IMR-90 (cell line): ENCODE data around the gene ITGB1BP1. TPM values are rescaled to one million over a fixed set of nuclear protein-coding genes. Genes with fewer than 3 reads are reported as not detected.

Experiments used
- ATAC-seq: fragments of 200-7000 bp; cut with Tn5 transposase; 2 replicates; pipeline ENCODE4 v1.9.1; 2020; ENCODE audit warnings: low read depth, mild to moderate bottlenecking, moderate library complexity
- BruUV-seq: library from RNA; stranded (reverse); fragments of 400-500 nt; replicated peaks from 2 replicates; lab custom pipeline; 2021; lab: Mats Ljungman, UMichigan
- CTCF ChIA-PET: fragments of 300-600 bp; formaldehyde crosslinking; extraction: SDS; loops from one replicate; lab custom pipeline; 2021; ENCODE audit warnings: antibody characterized with exemption; lab: Yijun Ruan, JAX
- POLR2A ChIA-PET: fragments of 300-600 bp; sonication (Branson Sonifier 250); formaldehyde crosslinking; loops from one replicate; lab custom pipeline; 2022; ENCODE audit warnings: antibody characterized with exemption; ENCODE audit not compliant: unreplicated experiment; lab: Charles Lee
- DNase-seq: peaks from one replicate; pipeline ENCODE4 v3.0.0; 2013
- H2AFZ ChIP-seq: replicated peaks from 2 replicates; pipeline ENCODE3; 2013; ENCODE audit warnings: low read length, mild to moderate bottlenecking; ENCODE audit not compliant: poor library complexity
- H2AK5ac ChIP-seq: 2 replicates; pipeline ENCODE4 v1.6.1; 2013; ENCODE audit warnings: low read depth, low read length, inconsistent platforms
- H2AK9ac ChIP-seq: replicated peaks from 2 replicates; pipeline ENCODE3; 2013; ENCODE audit warnings: mild to moderate bottlenecking, low read depth, low read length, moderate library complexity; ENCODE audit not compliant: poor library complexity
- H2BK120ac ChIP-seq: 2 replicates; pipeline ENCODE4 v1.6.1; 2013; ENCODE audit warnings: low read depth, low read length, inconsistent platforms
- H2BK15ac ChIP-seq: 3 replicates; pipeline ENCODE4 v1.6.1; 2013; ENCODE audit warnings: low read depth, low read length, inconsistent platforms
- H2BK20ac ChIP-seq: 2 replicates; pipeline ENCODE4 v1.6.1; 2013; ENCODE audit warnings: low read depth, mild to moderate bottlenecking, inconsistent platforms, low read length, moderate library complexity
- H2BK5ac ChIP-seq: 2 replicates; pipeline ENCODE4 v1.6.1; 2013; ENCODE audit warnings: mild to moderate bottlenecking, low read depth, low read length, inconsistent platforms; ENCODE audit not compliant: poor library complexity, severe bottlenecking
- H3K14ac ChIP-seq: replicated peaks from 2 replicates; pipeline ENCODE4 v1.6.1; 2013; ENCODE audit warnings: low read depth, low read length, inconsistent platforms
- H3K18ac ChIP-seq: 2 replicates; pipeline ENCODE4 v1.6.1; 2013; ENCODE audit warnings: low read depth, low read length, control low read depth
- H3K23ac ChIP-seq: 2 replicates; pipeline ENCODE4 v1.6.1; 2013; ENCODE audit warnings: low read depth, low read length, inconsistent platforms
- H3K27ac ChIP-seq: 2 replicates; pipeline ENCODE4 v1.5.1; 2013; ENCODE audit warnings: mild to moderate bottlenecking, control low read depth, low read length; ENCODE audit not compliant: insufficient read depth
- H3K27me3 ChIP-seq: 2 replicates; pipeline ENCODE4 v1.6.1; 2013; ENCODE audit warnings: low read length; ENCODE audit not compliant: control insufficient read depth, insufficient read depth
- H3K36me3 ChIP-seq: 2 replicates; pipeline ENCODE4 v1.6.1; 2013; ENCODE audit warnings: low read length, mixed read lengths; ENCODE audit not compliant: control insufficient read depth, insufficient read depth
- H3K4ac ChIP-seq: 2 replicates; pipeline ENCODE4 v1.6.1; 2013; ENCODE audit warnings: low read depth, low read length, inconsistent platforms
- H3K4me1 ChIP-seq: 2 replicates; pipeline ENCODE4 v1.6.1; 2013; ENCODE audit warnings: low read length, mixed read lengths; ENCODE audit not compliant: control insufficient read depth, insufficient read depth
- H3K4me2 ChIP-seq: 2 replicates; pipeline ENCODE4 v1.6.1; 2013; ENCODE audit warnings: low read depth, mild to moderate bottlenecking, control low read depth, low read length, moderate library complexity
- H3K4me3 ChIP-seq: 2 replicates; pipeline ENCODE4 v1.5.1; 2013; ENCODE audit warnings: low read depth, mild to moderate bottlenecking, control low read depth, low read length, moderate library complexity; ENCODE audit not compliant: insufficient read depth
- H3K56ac ChIP-seq: 2 replicates; pipeline ENCODE4 v1.6.1; 2013; ENCODE audit warnings: low read length, inconsistent platforms; ENCODE audit not compliant: insufficient read depth; ENCODE audit errors: extremely low read depth
- H3K79me1 ChIP-seq, 2 experiments: 2 replicates each; pipeline ENCODE4 v1.6.1; 2013; ENCODE audit warnings: low read length in 2 of 2, inconsistent platforms in 1 of 2, low read depth in 1 of 2
- H3K9ac ChIP-seq: 2 replicates; pipeline ENCODE4 v1.6.1; 2013; ENCODE audit warnings: low read depth, low read length, control low read depth
- H3K9me1 ChIP-seq: 2 replicates; pipeline ENCODE4 v1.6.1; 2013; ENCODE audit warnings: low read length, inconsistent platforms; ENCODE audit not compliant: insufficient read depth
- H3K9me3 ChIP-seq: 2 replicates; pipeline ENCODE4 v1.6.1; 2013; ENCODE audit warnings: low read length; ENCODE audit not compliant: control insufficient read depth, insufficient read depth
- H4K20me1 ChIP-seq: 2 replicates; pipeline ENCODE4 v1.6.1; 2013; ENCODE audit warnings: low read length, inconsistent platforms; ENCODE audit not compliant: insufficient read depth
- H4K5ac ChIP-seq: 2 replicates; pipeline ENCODE4 v1.6.1; 2013; ENCODE audit warnings: mild to moderate bottlenecking, low read depth, low read length, control low read depth
- H4K8ac ChIP-seq, 2 experiments: 2 replicates each; pipeline ENCODE4 v1.6.1; 2013; ENCODE audit warnings: low read depth in 2 of 2, low read length in 2 of 2, control low read depth in 1 of 2, inconsistent platforms in 1 of 2
- H4K91ac ChIP-seq: 2 replicates; pipeline ENCODE4 v1.6.1; 2013; ENCODE audit warnings: low read depth, low read length, inconsistent platforms; ENCODE audit not compliant: insufficient read depth
- BHLHE40 ChIP-seq: fragments of 150-350 bp; IDR thresholded peaks from 2 replicates; pipeline ENCODE4 v1.6.1; 2016; ENCODE audit warnings: mild to moderate bottlenecking, low read depth, low read length
- CEBPB ChIP-seq: IDR thresholded peaks from 2 replicates; pipeline ENCODE4 v1.6.1; 2012; ENCODE audit warnings: low read depth, low read length, improper control_type of control experiment
- CHD1 ChIP-seq: IDR thresholded peaks from 2 replicates; pipeline ENCODE4 v1.6.1; 2012; ENCODE audit warnings: low read depth, low read length, improper control_type of control experiment
- FOS ChIP-seq: fragments of 150-350 bp; IDR thresholded peaks from 2 replicates; pipeline ENCODE4 v1.6.1; 2016; ENCODE audit warnings: low read depth, low read length
- MAFK ChIP-seq: IDR thresholded peaks from 2 replicates; pipeline ENCODE4 v1.6.1; 2012; ENCODE audit warnings: low read depth, low read length, improper control_type of control experiment
- MAZ ChIP-seq: IDR thresholded peaks from 2 replicates; pipeline ENCODE4 v1.6.1; 2012; ENCODE audit warnings: low read depth, mild to moderate bottlenecking, low read length, improper control_type of control experiment, moderate library complexity, borderline replicate concordance
- MXI1 ChIP-seq: IDR thresholded peaks from 2 replicates; pipeline ENCODE4 v1.6.1; 2012; ENCODE audit warnings: low read depth, mild to moderate bottlenecking, low read length, moderate library complexity, borderline replicate concordance
- NFE2L2 ChIP-seq: fragments of 150-350 bp; IDR thresholded peaks from 2 replicates; pipeline ENCODE4 v1.6.1; 2016; ENCODE audit warnings: low read depth, mild to moderate bottlenecking, low read length
- POLR2A ChIP-seq: IDR thresholded peaks from 2 replicates; pipeline ENCODE4 v1.6.1; 2012; ENCODE audit warnings: mild to moderate bottlenecking, low read depth, low read length
- RAD21 ChIP-seq: IDR thresholded peaks from 2 replicates; pipeline ENCODE4 v1.6.1; 2012; ENCODE audit warnings: low read length, improper control_type of control experiment
- RCOR1 ChIP-seq: IDR thresholded peaks from 2 replicates; pipeline ENCODE4 v1.6.1; 2012; ENCODE audit warnings: mild to moderate bottlenecking, low read length, improper control_type of control experiment; ENCODE audit not compliant: insufficient replicate concordance
- RFX5 ChIP-seq: IDR thresholded peaks from 2 replicates; pipeline ENCODE4 v1.8.0; 2012; ENCODE audit warnings: low read depth, mild to moderate bottlenecking, low read length, moderate library complexity
- SMC3 ChIP-seq: fragments of 150-350 bp; IDR thresholded peaks from 2 replicates; pipeline ENCODE4 v1.6.1; 2016; ENCODE audit warnings: low read depth, mild to moderate bottlenecking, antibody characterized with exemption, low read length, moderate library complexity
- WGBS, 2 experiments: methylation state at CpG; one replicate each; pipeline versions ENCODE4 v1.1.5 to v1.1.7; 2013; ENCODE audit warnings: missing lambda C conversion rate in 2 of 2; ENCODE audit not compliant: insufficient read length in 1 of 2; ENCODE audit errors: extremely low coverage in 2 of 2; 5-methylcytosine and 5-hydroxymethylcytosine counted together
- dilution Hi-C: fragments of 300-500 bp; cut with HindIII; formaldehyde crosslinking; loops from one replicate; pipeline ENCODE4 v1.14.3; 2018; ENCODE audit warnings: low sequenced_read_pairs; ENCODE audit not compliant: unreplicated experiment
- in situ Hi-C: fragments of 300-500 bp; cut with MboI; formaldehyde crosslinking; loops from 3 replicates; pipeline ENCODE4 v1.14.3; 2019; ENCODE audit warnings: low sequenced_read_pairs, inconsistent platforms, mixed read lengths
- intact Hi-C: fragments of 100-400 bp; cut with micrococcal nuclease; formaldehyde crosslinking; loops from 2 replicates; pipeline ENCODE4 v1.10.0; 2022
- polyA plus RNA-seq, 3 experiments: library from polyadenylated mRNA; depleted of rRNA; stranded (reverse); fragments of >200 nt; gene quantifications; 2 replicates each; pipeline ENCODE4 v1.2.3, GENCODE V29; 2012; ENCODE audit warnings: low replicate concordance in 1 of 3
- total RNA-seq: library from RNA; depleted of rRNA; stranded (reverse); fragments of >200 nt; gene quantifications from 2 replicates; pipeline ENCODE4 v1.2.3, GENCODE V29; 2012
- TF ChIP-seq, protein P1 (sequence below): fragments of 150-350 bp; IDR thresholded peaks from 2 replicates; pipeline ENCODE4 v1.6.1; 2017; ENCODE audit warnings: mild to moderate bottlenecking, antibody characterized with exemption, low read length, low read depth
- TF ChIP-seq, protein P2 (sequence below): conservative IDR thresholded peaks from 2 replicates; pipeline ENCODE4 v1.5.1; 2012; ENCODE audit warnings: mild to moderate bottlenecking, low read depth, low read length, improper control_type of control experiment

ITGB1BP1 gene
- total and polyA plus RNA-seq, 2 of the 4 experiments (the other 2 are of a cell fraction) = 48.6 to 88.1 TPM

DNA sequence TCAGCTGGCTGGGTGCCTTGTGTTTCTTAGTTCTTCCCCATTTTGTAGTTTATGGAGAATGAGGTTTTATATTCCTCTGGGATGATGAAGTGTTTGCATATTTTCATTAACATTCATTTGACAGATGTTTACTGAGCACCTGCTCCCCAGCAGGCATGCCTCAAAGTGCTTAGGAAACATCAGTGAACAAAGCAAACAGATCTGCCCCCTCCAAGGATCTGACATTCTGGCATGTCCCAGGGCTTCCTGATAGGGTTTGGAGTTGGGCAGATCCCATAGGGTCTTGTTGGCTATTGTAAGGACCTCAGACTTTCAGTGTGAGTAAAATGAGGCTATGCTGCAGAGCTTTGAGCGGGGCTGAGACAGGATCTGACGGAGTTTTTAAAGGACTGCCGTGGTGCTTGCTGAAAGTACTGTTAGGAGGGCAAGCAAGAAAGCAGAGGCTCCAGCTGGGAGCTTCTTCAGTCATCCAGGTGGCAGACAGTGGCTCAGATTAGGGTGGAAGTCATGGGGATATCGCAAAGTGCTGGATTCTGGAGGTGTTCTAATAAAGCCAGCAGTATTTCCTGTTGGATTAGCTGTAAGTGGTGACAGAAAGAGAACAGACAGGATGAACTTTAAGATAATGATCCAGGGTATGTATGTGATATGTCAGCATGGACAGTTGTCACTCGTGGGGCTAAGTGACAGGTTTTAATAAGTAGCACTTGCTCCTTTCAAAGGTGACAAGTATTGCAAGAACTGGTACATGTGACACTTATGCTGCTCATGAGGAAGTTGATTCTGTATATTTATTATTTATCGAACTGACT is 39.8 kb upstream of the ITGB1BP1 start (continued):
- no peak for TF ChIP-seq RCOR1

DNA sequence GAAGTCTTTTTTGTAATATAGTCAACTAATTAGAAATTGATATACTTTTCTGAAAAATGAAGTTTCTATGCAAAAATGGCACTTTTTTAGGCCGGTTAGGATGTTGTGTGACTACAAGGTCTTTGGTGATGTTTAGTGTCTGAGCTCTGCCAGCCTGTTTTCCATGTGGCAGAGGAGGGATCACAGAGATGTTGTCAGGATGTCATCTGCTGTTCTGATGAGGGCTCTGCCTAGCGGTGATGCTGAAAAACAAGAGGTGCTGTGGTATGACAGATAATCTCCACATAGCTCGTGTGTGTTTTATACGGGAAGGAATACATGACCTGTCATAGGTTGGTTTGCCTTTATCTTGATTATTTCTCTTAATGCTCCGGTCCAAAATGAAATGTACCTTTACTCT is 39.0 kb upstream of the ITGB1BP1 start:
- Histone ChIP-seq H3K36me3 (peaks cover 16% of the 10 kb centered on the region), H3K56ac (no peak overlapping the region), H4K5ac (no peak overlapping the region), H3K9me3 (no peaks in the 10 kb centered on the region), H4K8ac (no peak overlapping the region), H3K9me1 (peaks cover 10% of the 10 kb centered on the region), H3K9ac (no peak overlapping the region), H2AK5ac (peak overlapping the region; percentile 32; the same call in 1 of the 2 replicates), H2AK9ac (no peak overlapping the region), H4K91ac (no peak overlapping the region), H3K27me3 (no peaks in the 10 kb centered on the region), H3K4me2 (no peak overlapping the region), H2BK120ac (no peak overlapping the region; the same call in 1 of the 2 replicates), H3K4me1 (peaks cover 5% of the 10 kb centered on the region; the same call in 1 of the 2 replicates), H3K4ac (peak overlapping the region; percentile 64), H2BK20ac (peak overlapping the region; percentile 32; the same call in 1 of the 2 replicates), H3K79me1 (peaks cover 7 to 21% of the 10 kb centered on the region in 2 experiments; a peak in 3 of 4 replicates), H3K18ac (no peak overlapping the region), H3K14ac (no peak overlapping the region; the same call in 1 of the 2 replicates), H3K27ac (no peak overlapping the region), H2BK15ac (no peak overlapping the region), H4K20me1 (no peaks in the 10 kb centered on the region), H2BK5ac (no peak overlapping the region), H3K4me3 (no peak overlapping the region), H3K23ac (peak overlapping the region; percentile 42; the same call in 1 of the 2 replicates), H2AFZ (no peak overlapping the region)
- no TSS peak for BruUV-seq
- 100% methylated on average over 1 of the region's 5 CpGs; no CpG with 5 or more reads in 1 of the 2 experiments for WGBS, 2 experiments
- in situ Hi-C loops = no loop called here
- intact Hi-C loops = no loop called here
- no peak for ATAC-seq
- ChIA-PET POLR2A (no interaction called here), CTCF (no interaction called here)
- DNase-seq = no peak
- dilution Hi-C loops = no loop called here
- TF ChIP-seq NFE2L2 (no peak), SMC3 (no peak), CEBPB (no peak), CHD1 (no peak), RAD21 (no peak), RFX5 (no peak), POLR2A (no peak), BHLHE40 (no peak), MAZ (no peak), FOS (no peak), MAFK (no peak), MXI1 (no peak)
- TF ChIP-seq, protein P1, sequence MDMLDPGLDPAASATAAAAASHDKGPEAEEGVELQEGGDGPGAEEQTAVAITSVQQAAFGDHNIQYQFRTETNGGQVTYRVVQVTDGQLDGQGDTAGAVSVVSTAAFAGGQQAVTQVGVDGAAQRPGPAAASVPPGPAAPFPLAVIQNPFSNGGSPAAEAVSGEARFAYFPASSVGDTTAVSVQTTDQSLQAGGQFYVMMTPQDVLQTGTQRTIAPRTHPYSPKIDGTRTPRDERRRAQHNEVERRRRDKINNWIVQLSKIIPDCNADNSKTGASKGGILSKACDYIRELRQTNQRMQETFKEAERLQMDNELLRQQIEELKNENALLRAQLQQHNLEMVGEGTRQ = no peak
- TF ChIP-seq, protein P2, sequence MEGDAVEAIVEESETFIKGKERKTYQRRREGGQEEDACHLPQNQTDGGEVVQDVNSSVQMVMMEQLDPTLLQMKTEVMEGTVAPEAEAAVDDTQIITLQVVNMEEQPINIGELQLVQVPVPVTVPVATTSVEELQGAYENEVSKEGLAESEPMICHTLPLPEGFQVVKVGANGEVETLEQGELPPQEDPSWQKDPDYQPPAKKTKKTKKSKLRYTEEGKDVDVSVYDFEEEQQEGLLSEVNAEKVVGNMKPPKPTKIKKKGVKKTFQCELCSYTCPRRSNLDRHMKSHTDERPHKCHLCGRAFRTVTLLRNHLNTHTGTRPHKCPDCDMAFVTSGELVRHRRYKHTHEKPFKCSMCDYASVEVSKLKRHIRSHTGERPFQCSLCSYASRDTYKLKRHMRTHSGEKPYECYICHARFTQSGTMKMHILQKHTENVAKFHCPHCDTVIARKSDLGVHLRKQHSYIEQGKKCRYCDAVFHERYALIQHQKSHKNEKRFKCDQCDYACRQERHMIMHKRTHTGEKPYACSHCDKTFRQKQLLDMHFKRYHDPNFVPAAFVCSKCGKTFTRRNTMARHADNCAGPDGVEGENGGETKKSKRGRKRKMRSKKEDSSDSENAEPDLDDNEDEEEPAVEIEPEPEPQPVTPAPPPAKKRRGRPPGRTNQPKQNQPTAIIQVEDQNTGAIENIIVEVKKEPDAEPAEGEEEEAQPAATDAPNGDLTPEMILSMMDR = no peak
